GM18526 (cell line): ENCODE results near the gene CASTOR1.

ENCODE experiments used
- POLR2A ChIP-seq: IDR thresholded peaks from 3 replicates; pipeline ENCODE4 v1.6.1; 2011; ENCODE audit not compliant: insufficient read length; ENCODE audit errors: extremely low read depth

The CASTOR1 gene

GRCh38 chr22:30325065-30325720 is 35.9 kb upstream of the CASTOR1 start:
- TF ChIP-seq POLR2A = no peak

- TF ChIP-seq POLR2A = no peak
Measured at GRCh38 chr22:30324014-30324730, 34.9 kb upstream of the CASTOR1 start.

- no peak for TF ChIP-seq POLR2A
Measured at GRCh38 chr22:30323246-30323645, 33.9 kb upstream of the CASTOR1 start.

- TF ChIP-seq POLR2A = no peak
Measured at GRCh38 chr22:30321461-30321860, 32.2 kb upstream of the CASTOR1 start.

- no peak for TF ChIP-seq POLR2A
Measured at GRCh38 chr22:30320021-30320556, 30.8 kb upstream of the CASTOR1 start.

- no peak for TF ChIP-seq POLR2A
Measured at GRCh38 chr22:30318799-30319419, 29.6 kb upstream of the CASTOR1 start.

GRCh38 chr22:30317778-30318177 is 28.5 kb upstream of the CASTOR1 start:
- no peak for TF ChIP-seq POLR2A

GRCh38 chr22:30315962-30316576 is 26.8 kb upstream of the CASTOR1 start:
- no peak for TF ChIP-seq POLR2A

- no peak for TF ChIP-seq POLR2A
Measured at GRCh38 chr22:30314915-30315314, 25.6 kb upstream of the CASTOR1 start.

GRCh38 chr22:30313527-30314363 is 24.4 kb upstream of the CASTOR1 start:
- TF ChIP-seq POLR2A = no peak

- TF ChIP-seq POLR2A = no peak
Measured at GRCh38 chr22:30312053-30312452, 22.7 kb upstream of the CASTOR1 start.

GRCh38 chr22:30310881-30311771 is 21.8 kb upstream of the CASTOR1 start:
- no peak for TF ChIP-seq POLR2A

GRCh38 chr22:30309951-30310741 is 20.8 kb upstream of the CASTOR1 start:
- no peak for TF ChIP-seq POLR2A
